ENCODE measurements around the gene KBTBD6.
"Not testable (repeated sequence)": the region's sequence is repeated elsewhere in the genome, so short reads cannot be mapped to it uniquely, and the experiment has no call there.

KBTBD6 gene

DNA sequence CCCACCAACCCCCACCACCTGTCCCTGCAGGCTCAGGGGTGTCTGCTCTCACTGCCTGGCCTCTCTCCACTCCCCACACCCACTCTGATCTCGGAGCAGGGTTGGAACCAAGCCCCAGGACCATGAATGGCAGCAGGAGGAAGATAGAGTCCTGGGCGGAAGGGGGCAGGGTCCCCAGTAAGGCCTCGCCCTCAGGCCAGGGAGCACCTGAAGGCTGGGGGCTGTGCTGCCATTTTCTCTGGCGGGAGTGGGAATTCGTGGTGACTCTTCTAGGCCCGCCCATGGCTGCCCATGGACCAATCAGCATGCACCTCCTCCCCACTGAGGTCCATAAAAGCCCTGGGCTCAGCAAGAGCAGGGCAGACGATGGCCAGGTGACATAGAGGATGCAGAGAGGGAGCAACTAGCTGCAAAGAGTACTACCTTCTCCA lies 25.0 kb downstream of the KBTBD6 start:
- TF ChIP-seq GATA1 (IDR thresholded peaks at IDR 0.05; ENCODE audit: low read depth, low read length): no peak
- no peak for TF ChIP-seq POLR2A (IDR thresholded peaks at IDR 0.05; ENCODE audit: low read length)
- no peak for DNase-seq

DNA sequence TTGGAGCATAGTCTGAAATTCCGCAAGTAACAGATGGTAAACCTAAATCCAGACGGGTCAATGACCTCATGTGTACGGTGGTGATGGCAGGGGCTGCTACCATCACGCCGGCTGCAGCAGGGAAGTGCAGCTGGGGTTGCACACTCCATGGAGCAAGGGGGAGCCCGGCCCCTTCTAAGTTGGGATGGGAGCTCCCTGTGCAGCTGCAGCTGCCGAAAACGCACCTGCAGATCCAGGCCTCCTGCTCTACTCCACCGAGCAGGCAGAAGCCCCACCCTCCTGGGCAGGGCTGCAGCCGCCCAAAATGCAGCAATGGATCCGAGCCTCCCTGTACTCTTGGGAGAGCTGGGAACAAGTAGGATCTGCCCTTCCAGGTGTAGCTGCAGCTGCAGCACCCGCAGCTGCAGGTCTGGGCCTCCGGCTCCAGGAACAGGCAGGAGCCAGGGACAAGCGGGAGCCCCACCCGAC lies 25.5 kb downstream of the KBTBD6 start:
- TF ChIP-seq POLR2A (IDR thresholded peaks at IDR 0.05; ENCODE audit: low read length) (no peak), GATA1 (IDR thresholded peaks at IDR 0.05; ENCODE audit: low read depth, low read length) (no peak)
- no peak for DNase-seq

GRCh38 chr13:41099986-41100385 lies 32.6 kb downstream of the KBTBD6 start:
- no peak for TF ChIP-seq POLR2A (IDR thresholded peaks at IDR 0.05; ENCODE audit: low read length)
- TF ChIP-seq GATA1 (IDR thresholded peaks at IDR 0.05; ENCODE audit: low read depth, low read length): no peak
- DNase-seq: no peak

- no peak for DNase-seq
- no peak for TF ChIP-seq GATA1 (IDR thresholded peaks at IDR 0.05; ENCODE audit: low read depth, low read length)
- no peak for TF ChIP-seq POLR2A (IDR thresholded peaks at IDR 0.05; ENCODE audit: low read length)
These were observed 33.8 kb downstream of the KBTBD6 start for GRCh38 chr13:41098761-41099160.

DNA sequence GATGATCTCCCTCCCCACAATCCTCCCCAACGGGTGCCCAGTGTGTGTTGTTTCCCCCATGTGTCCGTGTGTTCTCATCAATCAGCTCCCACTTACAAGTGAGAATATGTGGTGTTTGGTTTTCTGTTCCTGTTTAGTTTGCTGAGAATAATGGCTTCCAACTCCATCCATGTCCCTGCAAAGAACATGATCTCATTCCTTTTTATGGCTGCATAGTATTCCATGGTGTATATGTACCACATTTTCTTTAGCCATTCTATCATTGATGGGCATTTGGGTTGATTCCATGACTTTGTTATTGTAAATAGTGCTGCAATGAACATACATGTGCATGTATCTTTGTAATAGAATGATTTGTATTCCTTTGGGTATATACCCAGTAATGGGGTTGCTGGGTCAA lies 36.9 kb downstream of the KBTBD6 start:
- not testable (repeated sequence) for DNase-seq

GRCh38 chr13:41085961-41086585 lies 46.5 kb downstream of the KBTBD6 start:
- no peak for TF ChIP-seq GATA1 (IDR thresholded peaks at IDR 0.05; ENCODE audit: low read depth, low read length)
- DNase-seq: peak in 1 of 2 experiments; percentile 9

GRCh38 chr13:41079725-41080124 lies 52.9 kb downstream of the KBTBD6 start:
- no peak for DNase-seq
- TF ChIP-seq GATA1 (IDR thresholded peaks at IDR 0.05; ENCODE audit: low read depth, low read length) (no peak), POLR2A (IDR thresholded peaks at IDR 0.05; ENCODE audit: low read length) (no peak)
